GM12878 (cell line): ENCODE data around the gene LRRC7. TPM values are rescaled to one million over a fixed set of nuclear protein-coding genes. Genes with fewer than 3 reads are reported as not detected.

ENCODE experiments used
- ATAC-seq: fragments of 200-7000 bp; cut with Tn5 transposase; 3 replicates; pipeline ENCODE4 v1.9.1; 2020; ENCODE audit warnings: mild to moderate bottlenecking, moderate library complexity
- BruUV-seq: library from RNA; stranded (reverse); fragments of 400-500 nt; replicated peaks from 2 replicates; lab custom pipeline; 2021; lab: Mats Ljungman, UMichigan
- CTCF ChIA-PET: fragments of 300-600 bp; sonication (Branson Sonifier 250); formaldehyde crosslinking; extraction: SDS; loops from one replicate; lab custom pipeline; 2021; ENCODE audit warnings: inconsistent platforms; lab: Yijun Ruan, JAX
- POLR2A ChIA-PET: fragments of 350-600 bp; formaldehyde crosslinking; extraction: SDS; loops from one replicate; lab custom pipeline; 2021; ENCODE audit warnings: inconsistent platforms; lab: Charles Lee
- RAD21 ChIA-PET: fragments of 300-600 bp; sonication (Branson Sonifier 250); formaldehyde crosslinking; loops from one replicate; lab custom pipeline; 2023; ENCODE audit warnings: antibody characterized with exemption; ENCODE audit not compliant: unreplicated experiment; lab: Charles Lee
- SMC1A ChIA-PET: fragments of 300-600 bp; sonication (Branson Sonifier 250); formaldehyde crosslinking; loops from one replicate; lab custom pipeline; 2023; ENCODE audit not compliant: unreplicated experiment, uncharacterized antibody; lab: Charles Lee
- DNase-seq: peaks from one replicate; pipeline ENCODE4 v3.0.0-alpha.2; 2011; ENCODE audit warnings: low read depth, low spot score
- FAIRE-seq: peaks from 3 replicates; lab custom pipeline; 2011; peaks lifted over from hg19 to GRCh38; lab: Jason Lieb, UNC
- H2AFZ ChIP-seq: 2 replicates; pipeline ENCODE4 v1.6.0; 2011; ENCODE audit warnings: low read depth, low read length, control low read depth; ENCODE audit not compliant: control insufficient read depth
- H3K27ac ChIP-seq: 2 replicates; pipeline ENCODE4 v1.5.1; 2011; ENCODE audit warnings: control low read depth; ENCODE audit not compliant: control insufficient read depth, insufficient read depth
- H3K27me3 ChIP-seq, 2 experiments: replicated peaks in 1 of 2; 2 replicates each; pipeline versions ENCODE4 v1.6.0 to v1.6.1; 2011; ENCODE audit warnings: low read length in 1 of 2; ENCODE audit not compliant: control insufficient read depth in 2 of 2, insufficient read depth in 2 of 2
- H3K36me3 ChIP-seq, 2 experiments: 2 replicates each; pipeline ENCODE4 v1.5.1; 2011; ENCODE audit warnings: low read length in 1 of 2; ENCODE audit not compliant: control insufficient read depth in 2 of 2, insufficient read depth in 2 of 2
- H3K4me1 ChIP-seq: 2 replicates; pipeline ENCODE4 v1.6.1; 2011; ENCODE audit warnings: mild to moderate bottlenecking, low read length, moderate library complexity, mixed read lengths; ENCODE audit not compliant: control insufficient read depth, insufficient read depth
- H3K4me2 ChIP-seq: 2 replicates; pipeline ENCODE4 v1.6.0; 2011; ENCODE audit warnings: control low read depth; ENCODE audit not compliant: control insufficient read depth, insufficient read depth
- H3K4me3 ChIP-seq: fragments of 200-600 bp; sonication (generic); 2 replicates; pipeline ENCODE4 v1.5.1; 2016
- H3K79me2 ChIP-seq: 2 replicates; pipeline ENCODE4 v1.6.0; 2011; ENCODE audit warnings: low read length; ENCODE audit not compliant: control insufficient read depth, insufficient read depth
- H3K9ac ChIP-seq: 2 replicates; pipeline ENCODE4 v1.8.0; 2011; ENCODE audit warnings: low read length, control low read depth, mixed read lengths; ENCODE audit not compliant: control insufficient read depth, insufficient read depth
- H3K9me3 ChIP-seq: replicated peaks from 3 replicates; pipeline ENCODE4 v1.5.1; 2011; ENCODE audit warnings: mild to moderate bottlenecking, low read length; ENCODE audit not compliant: control insufficient read depth, insufficient read depth
- H4K20me1 ChIP-seq: 2 replicates; pipeline ENCODE4 v1.6.0; 2011; ENCODE audit not compliant: control insufficient read depth, insufficient read depth
- ESRRA ChIP-seq: IDR thresholded peaks from 2 replicates; pipeline ENCODE4 v1.6.1; 2012; ENCODE audit warnings: mild to moderate bottlenecking, low read length, improper control_type of control experiment
- HCFC1 ChIP-seq: fragments of 150-350 bp; IDR thresholded peaks from 2 replicates; pipeline ENCODE4 v1.6.1; 2014; ENCODE audit warnings: low read length
- IKZF2 ChIP-seq, 2 experiments: fragments of 450-650 bp; IDR thresholded peaks; 2 replicates each; pipeline ENCODE4 v1.6.1; 2017; ENCODE audit warnings: mild to moderate bottlenecking in 2 of 2, moderate library complexity in 2 of 2
- POLR2AphosphoS5 ChIP-seq: IDR thresholded peaks from 2 replicates; pipeline ENCODE4 v1.6.1; 2011; ENCODE audit warnings: mild to moderate bottlenecking, low read length, inconsistent platforms
- RB1 ChIP-seq: fragments of 450-650 bp; formaldehyde crosslinking; IDR thresholded peaks from 2 replicates; pipeline ENCODE4 v1.6.1; 2017; ENCODE audit warnings: mild to moderate bottlenecking, borderline replicate concordance
- SIN3A ChIP-seq: IDR thresholded peaks from 2 replicates; pipeline ENCODE4 v1.6.1; 2012; ENCODE audit warnings: low read depth, low read length, improper control_type of control experiment
- SMAD1 ChIP-seq: fragments of 450-650 bp; IDR thresholded peaks from 2 replicates; pipeline ENCODE4 v1.6.1; 2018; ENCODE audit warnings: mild to moderate bottlenecking, low read depth; ENCODE audit not compliant: partially characterized antibody
- SREBF1 ChIP-seq: IDR thresholded peaks from 2 replicates; pipeline ENCODE4 v1.6.1; 2012; ENCODE audit warnings: mild to moderate bottlenecking, low read length
- WRNIP1 ChIP-seq: IDR thresholded peaks from 2 replicates; pipeline ENCODE4 v1.6.1; 2011; ENCODE audit warnings: low read depth, low read length, improper control_type of control experiment, borderline replicate concordance
- WGBS: methylation state at CpG from one replicate; pipeline ENCODE4 v1.1.6; 2016; ENCODE audit warnings: low lambda C conversion rate; ENCODE audit not compliant: insufficient replicate concordance, insufficient coverage; ENCODE audit errors: missing lambda C conversion rate; 5-methylcytosine and 5-hydroxymethylcytosine counted together
- in situ Hi-C: fragments of 300-500 bp; cut with MboI; formaldehyde crosslinking; loops from 9 replicates; pipeline ENCODE4 v1.14.3; 2018; ENCODE audit warnings: mixed read lengths
- intact Hi-C: fragments of 100-400 bp; cut with micrococcal nuclease; formaldehyde crosslinking; loops from one replicate; pipeline ENCODE4 v1.14.2; 2022; ENCODE audit not compliant: unreplicated experiment
- polyA plus RNA-seq, 11 experiments: library from polyadenylated mRNA; depleted of rRNA in 4 of 11; unstranded in 6 of 11; stranded (reverse) in 5 of 11; fragments of >200 nt; fragmentation: Nextera tagmentation in 4 of 11; fragmentation: Illumina TruSeq in 1 of 11; extraction: Ambion mirVana in 4 of 11; extraction: Trizol in 1 of 11; gene quantifications; 1 replicate in 1 of 11; 2 replicates in 10 of 11; pipeline versions ENCODE4 v1.2.1 to v1.2.3, GENCODE V29; 2011 to 2016; ENCODE audit warnings: inconsistent platforms in 2 of 11, missing spikeins in 2 of 11, low read depth in 1 of 11
- total RNA-seq, 4 experiments: library from RNA; depleted of rRNA in 3 of 4; stranded (reverse); fragments of >200 nt in 3 of 4; fragmentation: Illumina TruSeq in 1 of 4; extraction: Trizol in 1 of 4; gene quantifications; 2 replicates each; pipeline versions ENCODE4 v1.2.1 to v1.2.3, GENCODE V29; 2013 to 2021
- TF ChIP-seq, protein P1 (sequence below), 3 experiments: IDR thresholded peaks in 2 of 3; conservative IDR thresholded peaks in 1 of 3; 2 replicates each; pipeline ENCODE4 v1.5.1; 2011; ENCODE audit warnings: low read depth in 3 of 3, low read length in 3 of 3, mild to moderate bottlenecking in 3 of 3, control low read depth in 2 of 3, moderate library complexity in 2 of 3, inconsistent platforms in 1 of 3, mixed read lengths in 1 of 3; ENCODE audit not compliant: control insufficient read depth in 2 of 3, insufficient read depth in 1 of 3; ENCODE audit errors: extremely low read depth in 1 of 3
- TF ChIP-seq, protein P2 (sequence below): fragments of 450-650 bp; IDR thresholded peaks from 2 replicates; pipeline ENCODE4 v1.6.1; 2018; ENCODE audit warnings: mild to moderate bottlenecking, low read depth, moderate library complexity; ENCODE audit not compliant: partially characterized antibody
- TF ChIP-seq, protein P3 (sequence below): fragments of 450-650 bp; conservative IDR thresholded peaks from 2 replicates; pipeline ENCODE4 v1.6.1; 2017; ENCODE audit warnings: mild to moderate bottlenecking, moderate library complexity
- TF ChIP-seq, protein P4 (sequence below): IDR thresholded peaks from 2 replicates; pipeline ENCODE4 v1.6.1; 2012; ENCODE audit warnings: low read length, inconsistent platforms
- TF ChIP-seq, protein P5 (sequence below): IDR thresholded peaks from 2 replicates; pipeline ENCODE4 v1.6.1; 2011; ENCODE audit warnings: mild to moderate bottlenecking, low read depth, low read length, moderate library complexity; ENCODE audit not compliant: insufficient replicate concordance

Gene LRRC7
- total and polyA plus RNA-seq, 10 of the 15 experiments (the other 5 are each of a cell fraction or from before 2014, with no cell fraction given) = 0.05 to 1.4 (median 0.24) TPM; not detected in 5

DNA sequence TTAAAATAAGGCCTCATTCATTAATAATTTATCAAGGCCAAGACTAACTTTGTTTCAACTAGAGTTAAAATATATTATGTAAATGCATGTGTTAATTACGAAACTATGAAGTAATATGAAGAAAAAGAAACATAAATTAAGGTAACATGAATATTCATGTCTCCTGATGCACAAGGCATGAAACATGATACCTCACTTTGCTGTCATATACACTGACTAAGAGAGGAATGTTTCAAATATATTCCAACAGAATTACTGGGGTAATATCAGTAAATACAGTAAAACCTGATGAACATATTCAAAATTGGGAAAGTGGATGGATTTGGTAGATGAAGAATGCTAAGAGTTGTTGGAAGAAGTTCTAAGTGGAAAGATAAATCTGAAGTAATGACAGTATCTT, 274.6 kb downstream of the LRRC7 start:
- intact Hi-C loops = no loop called here
- no peak for DNase-seq
- TF ChIP-seq RB1 = no peak
- no peak for TF ChIP-seq SIN3A
- TF ChIP-seq, protein P1, sequence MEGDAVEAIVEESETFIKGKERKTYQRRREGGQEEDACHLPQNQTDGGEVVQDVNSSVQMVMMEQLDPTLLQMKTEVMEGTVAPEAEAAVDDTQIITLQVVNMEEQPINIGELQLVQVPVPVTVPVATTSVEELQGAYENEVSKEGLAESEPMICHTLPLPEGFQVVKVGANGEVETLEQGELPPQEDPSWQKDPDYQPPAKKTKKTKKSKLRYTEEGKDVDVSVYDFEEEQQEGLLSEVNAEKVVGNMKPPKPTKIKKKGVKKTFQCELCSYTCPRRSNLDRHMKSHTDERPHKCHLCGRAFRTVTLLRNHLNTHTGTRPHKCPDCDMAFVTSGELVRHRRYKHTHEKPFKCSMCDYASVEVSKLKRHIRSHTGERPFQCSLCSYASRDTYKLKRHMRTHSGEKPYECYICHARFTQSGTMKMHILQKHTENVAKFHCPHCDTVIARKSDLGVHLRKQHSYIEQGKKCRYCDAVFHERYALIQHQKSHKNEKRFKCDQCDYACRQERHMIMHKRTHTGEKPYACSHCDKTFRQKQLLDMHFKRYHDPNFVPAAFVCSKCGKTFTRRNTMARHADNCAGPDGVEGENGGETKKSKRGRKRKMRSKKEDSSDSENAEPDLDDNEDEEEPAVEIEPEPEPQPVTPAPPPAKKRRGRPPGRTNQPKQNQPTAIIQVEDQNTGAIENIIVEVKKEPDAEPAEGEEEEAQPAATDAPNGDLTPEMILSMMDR (IDR thresholded peaks at IDR 0.05 in 2 of 3, conservative IDR thresholded peaks at IDR 0.05 in 1 of 3; ENCODE audit: control insufficient read depth in 2 of 3, extremely low read depth in 1 of 3, insufficient read depth in 1 of 3, low read depth in 3 of 3, low read length in 3 of 3) = no peak
- no peak for TF ChIP-seq IKZF2 (IDR thresholded peaks at IDR 0.05)
- TF ChIP-seq, protein P2, sequence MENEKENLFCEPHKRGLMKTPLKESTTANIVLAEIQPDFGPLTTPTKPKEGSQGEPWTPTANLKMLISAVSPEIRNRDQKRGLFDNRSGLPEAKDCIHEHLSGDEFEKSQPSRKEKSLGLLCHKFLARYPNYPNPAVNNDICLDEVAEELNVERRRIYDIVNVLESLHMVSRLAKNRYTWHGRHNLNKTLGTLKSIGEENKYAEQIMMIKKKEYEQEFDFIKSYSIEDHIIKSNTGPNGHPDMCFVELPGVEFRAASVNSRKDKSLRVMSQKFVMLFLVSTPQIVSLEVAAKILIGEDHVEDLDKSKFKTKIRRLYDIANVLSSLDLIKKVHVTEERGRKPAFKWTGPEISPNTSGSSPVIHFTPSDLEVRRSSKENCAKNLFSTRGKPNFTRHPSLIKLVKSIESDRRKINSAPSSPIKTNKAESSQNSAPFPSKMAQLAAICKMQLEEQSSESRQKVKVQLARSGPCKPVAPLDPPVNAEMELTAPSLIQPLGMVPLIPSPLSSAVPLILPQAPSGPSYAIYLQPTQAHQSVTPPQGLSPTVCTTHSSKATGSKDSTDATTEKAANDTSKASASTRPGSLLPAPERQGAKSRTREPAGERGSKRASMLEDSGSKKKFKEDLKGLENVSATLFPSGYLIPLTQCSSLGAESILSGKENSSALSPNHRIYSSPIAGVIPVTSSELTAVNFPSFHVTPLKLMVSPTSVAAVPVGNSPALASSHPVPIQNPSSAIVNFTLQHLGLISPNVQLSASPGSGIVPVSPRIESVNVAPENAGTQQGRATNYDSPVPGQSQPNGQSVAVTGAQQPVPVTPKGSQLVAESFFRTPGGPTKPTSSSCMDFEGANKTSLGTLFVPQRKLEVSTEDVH = no peak
- no peak for TF ChIP-seq SREBF1
- no peak for TF ChIP-seq POLR2AphosphoS5
- TF ChIP-seq, protein P3, sequence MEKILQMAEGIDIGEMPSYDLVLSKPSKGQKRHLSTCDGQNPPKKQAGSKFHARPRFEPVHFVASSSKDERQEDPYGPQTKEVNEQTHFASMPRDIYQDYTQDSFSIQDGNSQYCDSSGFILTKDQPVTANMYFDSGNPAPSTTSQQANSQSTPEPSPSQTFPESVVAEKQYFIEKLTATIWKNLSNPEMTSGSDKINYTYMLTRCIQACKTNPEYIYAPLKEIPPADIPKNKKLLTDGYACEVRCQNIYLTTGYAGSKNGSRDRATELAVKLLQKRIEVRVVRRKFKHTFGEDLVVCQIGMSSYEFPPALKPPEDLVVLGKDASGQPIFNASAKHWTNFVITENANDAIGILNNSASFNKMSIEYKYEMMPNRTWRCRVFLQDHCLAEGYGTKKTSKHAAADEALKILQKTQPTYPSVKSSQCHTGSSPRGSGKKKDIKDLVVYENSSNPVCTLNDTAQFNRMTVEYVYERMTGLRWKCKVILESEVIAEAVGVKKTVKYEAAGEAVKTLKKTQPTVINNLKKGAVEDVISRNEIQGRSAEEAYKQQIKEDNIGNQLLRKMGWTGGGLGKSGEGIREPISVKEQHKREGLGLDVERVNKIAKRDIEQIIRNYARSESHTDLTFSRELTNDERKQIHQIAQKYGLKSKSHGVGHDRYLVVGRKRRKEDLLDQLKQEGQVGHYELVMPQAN = no peak
- no peak for TF ChIP-seq SMAD1
- TF ChIP-seq WRNIP1 = no peak
- TF ChIP-seq, protein P4, sequence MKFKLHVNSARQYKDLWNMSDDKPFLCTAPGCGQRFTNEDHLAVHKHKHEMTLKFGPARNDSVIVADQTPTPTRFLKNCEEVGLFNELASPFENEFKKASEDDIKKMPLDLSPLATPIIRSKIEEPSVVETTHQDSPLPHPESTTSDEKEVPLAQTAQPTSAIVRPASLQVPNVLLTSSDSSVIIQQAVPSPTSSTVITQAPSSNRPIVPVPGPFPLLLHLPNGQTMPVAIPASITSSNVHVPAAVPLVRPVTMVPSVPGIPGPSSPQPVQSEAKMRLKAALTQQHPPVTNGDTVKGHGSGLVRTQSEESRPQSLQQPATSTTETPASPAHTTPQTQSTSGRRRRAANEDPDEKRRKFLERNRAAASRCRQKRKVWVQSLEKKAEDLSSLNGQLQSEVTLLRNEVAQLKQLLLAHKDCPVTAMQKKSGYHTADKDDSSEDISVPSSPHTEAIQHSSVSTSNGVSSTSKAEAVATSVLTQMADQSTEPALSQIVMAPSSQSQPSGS = no peak
- TF ChIP-seq ESRRA = no peak
- no peak for TF ChIP-seq HCFC1
- TF ChIP-seq, protein P5, sequence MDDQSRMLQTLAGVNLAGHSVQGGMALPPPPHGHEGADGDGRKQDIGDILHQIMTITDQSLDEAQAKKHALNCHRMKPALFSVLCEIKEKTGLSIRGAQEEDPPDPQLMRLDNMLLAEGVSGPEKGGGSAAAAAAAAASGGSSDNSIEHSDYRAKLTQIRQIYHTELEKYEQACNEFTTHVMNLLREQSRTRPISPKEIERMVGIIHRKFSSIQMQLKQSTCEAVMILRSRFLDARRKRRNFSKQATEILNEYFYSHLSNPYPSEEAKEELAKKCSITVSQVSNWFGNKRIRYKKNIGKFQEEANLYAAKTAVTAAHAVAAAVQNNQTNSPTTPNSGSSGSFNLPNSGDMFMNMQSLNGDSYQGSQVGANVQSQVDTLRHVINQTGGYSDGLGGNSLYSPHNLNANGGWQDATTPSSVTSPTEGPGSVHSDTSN = no peak

More for the DNA sequence above, 274.6 kb downstream of the LRRC7 start:
- SMC1A ChIA-PET = no interaction called here
- no peaks in the 10 kb centered on the region for H3K27me3 ChIP-seq
- no peaks in the 10 kb centered on the region for H3K36me3 ChIP-seq
- no TSS peak for BruUV-seq
- FAIRE-seq (no peak), ATAC-seq (no peak)
- H3K4me1 ChIP-seq = no peaks in the 10 kb centered on the region
- in situ Hi-C loops = no loop called here
- RAD21 ChIA-PET = no interaction called here
- CTCF ChIA-PET = no interaction called here
- no peaks in the 10 kb centered on the region for H3K9me3 ChIP-seq
- H3K9ac ChIP-seq = no peak overlapping the region
- H3K4me3 ChIP-seq = no peak overlapping the region
- H2AFZ ChIP-seq = no peak overlapping the region
- no peaks in the 10 kb centered on the region for H4K20me1 ChIP-seq
- WGBS = 0% methylated on average over 1 of the region's 1 CpG
- POLR2A ChIA-PET = no interaction called here
- H3K4me2 ChIP-seq = no peak overlapping the region
- no peaks in the 10 kb centered on the region for H3K79me2 ChIP-seq
- H3K27ac ChIP-seq = no peak overlapping the region
